Activated CD8-positive, alpha-beta memory T cell treated with anti-CD3 and anti-CD28 coated beads, Interleukin-2, amount 50 U/mL, for 4 hours (primary cell): ENCODE measurements around the gene INPP5D.
"Not testable (repeated sequence)": the region's sequence is repeated elsewhere in the genome, so short reads cannot be mapped to it uniquely, and the experiment has no call there.

Experiments used
- DNase-seq: peaks from one replicate; pipeline ENCODE4 v3.0.0-alpha.2; 2020

Gene INPP5D

GRCh38 chr2:233189025-233189424 lies 128.9 kb downstream of the INPP5D start:
- no peak for DNase-seq

DNA sequence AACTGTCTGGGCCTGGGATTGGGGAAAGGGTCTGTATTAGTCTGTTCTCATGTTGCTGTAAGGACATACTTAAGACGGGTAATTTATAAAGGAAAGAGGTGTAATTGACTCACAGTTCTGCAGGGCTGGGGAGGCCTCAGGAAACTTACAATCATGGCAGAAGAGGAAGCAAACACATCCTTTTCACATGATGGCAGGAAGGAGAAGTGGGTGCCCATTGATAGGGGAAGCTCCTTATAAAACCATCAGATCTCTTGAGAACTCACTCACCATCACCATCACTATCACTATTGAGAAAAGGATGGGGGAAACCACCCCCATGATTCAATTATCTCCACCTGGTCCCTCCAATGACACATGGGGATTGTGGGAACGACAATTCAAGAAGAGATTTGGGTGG lies 130.9 kb downstream of the INPP5D start:
- not testable (repeated sequence) for DNase-seq

DNA sequence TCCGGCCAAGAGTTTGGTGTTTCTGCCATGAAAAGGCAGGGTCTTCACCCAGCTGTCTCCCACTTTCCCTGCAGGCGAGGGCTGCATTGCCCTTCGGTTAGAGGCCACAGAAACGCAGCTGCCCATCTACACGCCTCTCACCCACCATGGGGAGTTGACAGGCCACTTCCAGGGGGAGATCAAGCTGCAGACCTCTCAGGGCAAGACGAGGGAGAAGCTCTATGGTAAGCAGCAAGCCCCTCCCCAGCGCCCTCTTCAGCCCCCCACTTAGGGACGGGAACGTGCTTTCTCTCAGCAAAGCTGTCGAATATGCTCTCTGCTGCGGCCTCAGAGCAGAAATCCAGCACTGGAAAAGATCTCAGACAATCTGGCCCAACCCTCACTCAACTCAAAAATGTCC lies 133.6 kb downstream of the INPP5D start:
- DNase-seq: no peak

DNA sequence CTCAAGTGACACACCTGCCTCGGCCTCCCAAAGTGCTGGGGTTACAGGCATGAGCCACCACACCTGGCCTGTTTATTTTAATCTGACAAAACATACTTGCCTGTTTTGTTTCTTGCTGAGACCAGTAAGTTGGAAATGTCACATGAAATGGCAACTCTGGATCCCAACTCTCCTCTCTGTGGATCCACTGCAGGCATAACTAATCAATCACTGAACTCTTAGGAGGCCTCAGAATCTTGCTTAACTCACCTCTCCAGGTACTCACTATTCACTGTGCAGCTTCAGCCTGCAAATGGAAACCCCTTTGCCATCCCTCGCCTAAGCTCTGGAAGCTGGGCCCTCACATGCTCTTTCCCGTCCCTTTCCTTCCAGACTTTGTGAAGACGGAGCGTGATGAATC lies 134.9 kb downstream of the INPP5D start:
- DNase-seq: no peak

- DNase-seq: no peak
Observed at GRCh38 chr2:233197022-233197421, 136.9 kb downstream of the INPP5D start.

- DNase-seq: no peak
Observed at GRCh38 chr2:233198026-233198425, 137.9 kb downstream of the INPP5D start.

DNA sequence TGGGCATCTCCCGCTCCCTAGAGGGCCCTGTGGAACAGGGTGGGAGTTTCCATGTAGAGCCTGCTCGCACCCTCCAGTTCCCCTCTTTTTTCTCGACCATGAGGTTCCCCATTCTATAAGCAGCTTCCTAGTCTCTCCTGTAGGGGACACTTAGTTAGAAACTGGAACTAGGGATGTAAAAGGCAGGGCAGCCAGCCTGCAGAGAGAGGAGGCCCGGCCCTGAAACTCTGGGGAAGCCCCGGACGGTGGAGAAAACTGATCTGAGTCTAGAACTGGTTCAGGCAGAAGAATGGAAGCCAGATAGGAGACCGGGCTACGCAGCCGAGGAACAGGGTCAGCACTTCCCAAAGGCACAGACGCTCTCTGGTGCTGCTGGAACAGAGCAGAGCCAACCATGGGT lies 139.7 kb downstream of the INPP5D start:
- DNase-seq: no peak

DNA sequence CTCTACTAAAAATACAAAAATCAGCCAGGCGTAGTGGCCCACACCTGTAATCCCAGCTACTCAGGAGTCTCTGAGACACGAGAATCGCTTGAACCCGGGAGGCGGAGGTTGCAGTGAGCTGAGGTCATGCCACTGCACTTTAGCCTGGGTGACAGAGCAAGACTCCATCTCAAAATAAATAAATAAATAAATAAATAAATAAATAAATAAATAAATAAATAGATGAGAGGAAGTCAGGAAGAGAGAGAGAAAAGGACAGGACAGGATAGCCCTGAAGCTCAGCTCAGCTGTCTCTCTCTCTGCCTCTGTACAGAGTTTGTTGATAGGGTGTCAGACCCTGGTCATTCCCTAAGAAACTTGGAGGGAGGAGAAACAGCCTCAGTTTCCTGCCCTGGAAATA lies 140.6 kb downstream of the INPP5D start:
- DNase-seq: not testable (repeated sequence)

DNA sequence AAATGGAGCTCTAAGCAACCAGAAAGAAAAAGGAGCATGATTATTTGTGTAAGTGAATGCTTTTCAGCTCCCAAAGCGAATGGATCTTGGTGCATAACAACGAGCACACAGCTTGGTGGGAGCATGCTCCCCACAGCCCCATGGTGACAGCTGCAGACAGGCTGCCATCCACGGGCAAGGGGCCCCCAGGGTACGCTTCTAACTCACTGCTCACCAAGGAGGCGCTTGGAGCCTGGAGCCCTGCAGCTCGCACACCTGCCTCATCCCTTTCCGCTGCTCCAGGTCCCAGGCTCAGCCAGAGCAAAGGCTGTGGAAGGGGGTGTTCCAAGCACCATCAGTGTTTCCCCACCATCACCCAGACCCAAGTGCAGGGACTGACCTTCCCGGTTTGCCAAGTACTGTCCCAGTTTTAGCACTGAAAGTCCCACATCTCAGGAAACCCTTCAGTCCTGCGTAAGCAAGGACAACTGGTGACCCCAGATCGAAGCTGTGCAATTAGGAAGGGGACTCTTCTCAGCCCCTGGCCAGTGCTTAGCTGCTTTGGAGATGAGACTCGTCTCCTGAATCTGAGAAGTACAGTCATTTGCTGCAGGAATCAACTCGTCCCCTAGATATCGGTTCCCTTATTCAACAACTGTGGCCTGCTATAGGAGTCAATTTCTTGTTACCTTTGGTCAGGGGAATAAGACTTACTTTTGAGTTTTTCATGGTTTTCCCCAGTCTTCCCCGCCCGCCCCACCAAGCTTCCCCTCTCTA lies 141.3 kb downstream of the INPP5D start:
- DNase-seq: no peak

- DNase-seq: no peak
Observed at GRCh38 chr2:233202531-233202944, 142.4 kb downstream of the INPP5D start.

DNA sequence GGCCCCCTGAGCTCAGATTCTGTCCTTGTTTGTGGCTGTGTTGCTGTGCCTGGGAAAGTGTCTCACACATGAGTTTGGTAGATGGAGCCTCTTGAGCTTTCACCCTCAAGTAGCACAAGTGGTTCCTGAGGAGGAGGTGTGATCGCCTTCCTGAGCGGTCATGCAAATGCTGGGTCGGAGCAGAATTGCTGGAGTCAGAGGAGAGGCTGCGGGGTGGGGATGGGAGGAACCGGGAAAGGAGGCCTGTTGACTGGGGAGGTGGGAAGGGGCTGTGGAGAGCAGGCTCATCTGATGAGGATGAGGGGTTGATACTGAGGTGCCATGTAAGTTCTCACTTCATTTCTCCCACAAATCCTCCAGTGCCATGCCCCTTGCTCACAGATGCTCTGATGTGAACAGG lies 142.9 kb downstream of the INPP5D start:
- DNase-seq: no peak

GRCh38 chr2:233204286-233204936 lies 144.3 kb downstream of the INPP5D start:
- DNase-seq: no peak

DNA sequence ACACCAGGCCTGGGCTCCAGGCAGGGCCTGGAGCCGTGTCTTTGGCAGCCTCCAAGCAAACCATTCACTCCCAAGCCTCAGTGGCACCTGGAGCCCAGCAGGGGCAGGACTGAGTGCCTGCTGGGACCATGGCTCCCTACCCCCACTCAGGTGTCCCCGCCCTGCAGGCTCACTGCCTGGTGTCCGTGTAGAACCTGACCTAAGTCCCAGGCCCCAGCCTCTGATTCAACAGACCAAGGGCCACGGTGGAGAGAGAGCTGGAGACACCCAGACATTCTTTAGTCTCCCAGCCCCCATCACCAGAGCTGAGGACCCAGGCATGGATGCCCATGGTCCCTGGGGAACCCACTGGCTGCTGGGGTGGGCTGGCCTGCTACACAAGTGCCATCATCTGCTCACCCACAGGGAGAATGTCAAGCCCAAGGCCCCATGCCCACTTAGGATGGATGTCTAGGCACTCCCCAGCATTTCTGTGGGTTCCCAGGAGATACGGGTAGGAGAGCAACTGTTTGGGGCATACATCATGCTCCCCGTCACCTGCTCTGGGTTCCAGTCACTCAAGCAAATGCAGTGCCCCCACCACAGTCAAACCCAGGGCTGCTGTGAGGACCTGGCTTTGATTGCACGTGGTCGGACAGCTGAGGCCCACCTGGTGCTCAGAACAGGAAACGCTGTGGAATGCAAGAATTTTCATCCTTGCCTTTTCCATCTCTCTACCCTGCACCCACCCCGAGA lies 148.4 kb downstream of the INPP5D start:
- DNase-seq: no peak

DNA sequence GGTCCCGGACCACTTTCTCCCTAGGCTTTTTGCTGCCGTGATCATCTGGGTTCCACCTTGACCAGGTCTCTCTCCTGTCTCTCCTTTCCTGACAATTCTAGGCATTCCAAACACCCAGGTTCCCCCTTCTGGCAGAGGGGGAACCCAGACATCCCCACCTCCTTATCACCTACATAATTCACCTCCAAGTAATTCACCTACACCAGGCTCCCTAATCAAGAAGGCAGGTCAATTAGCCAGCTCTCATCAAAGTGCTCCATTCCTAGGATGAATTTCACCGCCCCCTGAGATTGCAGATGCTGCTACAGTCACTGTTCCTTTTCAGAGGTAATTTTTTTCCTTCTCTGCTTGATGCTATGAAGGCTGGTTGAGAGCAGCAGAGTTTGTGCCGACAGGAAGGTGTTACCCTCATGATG lies 149.0 kb downstream of the INPP5D start:
- no peak for DNase-seq

DNA sequence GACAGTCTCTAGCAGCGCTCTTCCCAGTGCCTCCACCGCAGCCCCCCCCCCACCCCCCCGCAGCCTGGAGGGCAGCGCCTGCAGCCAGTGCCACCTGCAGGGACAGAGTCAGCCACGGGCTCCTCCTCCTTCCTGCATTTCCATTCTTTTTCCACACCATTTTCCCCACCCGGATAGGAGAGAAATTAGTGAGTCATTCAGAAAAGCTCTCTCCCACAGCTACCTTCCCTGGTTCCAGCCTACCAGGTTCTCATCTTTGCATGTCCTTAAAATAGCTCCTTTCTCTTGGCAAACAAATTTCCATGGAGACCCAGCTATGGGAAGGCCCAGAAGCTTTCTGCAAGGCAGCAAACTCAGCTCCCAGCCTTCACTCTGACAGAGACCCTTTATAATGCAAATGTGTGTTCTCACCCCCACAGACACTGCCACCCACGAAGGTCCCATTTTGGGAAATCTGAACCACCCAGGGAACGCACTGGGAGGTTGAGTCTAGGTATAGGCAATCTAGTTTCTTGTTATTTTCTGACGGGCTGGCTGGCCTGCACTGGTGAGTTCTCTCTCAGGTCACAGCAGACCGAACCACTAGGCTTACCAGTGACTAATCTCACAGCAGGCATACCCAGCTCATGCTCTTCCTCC lies 149.5 kb downstream of the INPP5D start:
- no peak for DNase-seq

GRCh38 chr2:233210281-233210680 lies 150.1 kb downstream of the INPP5D start:
- no peak for DNase-seq

GRCh38 chr2:233210843-233211547 lies 150.9 kb downstream of the INPP5D start:
- DNase-seq: no peak

- no peak for DNase-seq
Observed at GRCh38 chr2:233211548-233211895, 151.4 kb downstream of the INPP5D start.

GRCh38 chr2:233213011-233213410 lies 152.9 kb downstream of the INPP5D start:
- no peak for DNase-seq

DNA sequence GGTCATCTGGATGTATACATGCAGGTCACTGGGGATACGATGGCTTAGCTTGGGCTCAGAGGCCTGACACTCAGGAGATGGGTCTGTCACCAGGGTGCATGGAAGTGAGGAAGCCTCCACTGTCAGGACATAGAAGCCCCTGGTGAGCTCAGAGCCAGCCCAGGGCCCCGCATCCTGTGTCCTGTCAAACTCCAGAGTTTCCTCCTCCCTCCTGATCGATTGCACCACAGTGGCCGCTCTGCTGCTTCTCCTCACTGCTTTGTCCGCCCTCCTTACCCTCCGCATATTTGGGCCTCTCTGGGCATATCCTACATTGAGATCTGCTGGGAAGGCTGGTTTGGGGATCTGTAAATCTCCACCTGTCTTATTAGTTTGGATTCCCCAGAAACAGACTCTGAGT lies 153.8 kb downstream of the INPP5D start:
- DNase-seq: no peak

- no peak for DNase-seq
Observed at GRCh38 chr2:233217892-233218377, 157.8 kb downstream of the INPP5D start.

GRCh38 chr2:233218836-233219235 lies 158.7 kb downstream of the INPP5D start:
- DNase-seq: no peak

GRCh38 chr2:233219848-233220247 lies 159.7 kb downstream of the INPP5D start:
- no peak for DNase-seq
